Small intestine (tissue), 16 donors: Measurements from ENCODE around the gene GPR139. TPM values are rescaled to one million over a fixed set of nuclear protein-coding genes. Genes with fewer than 3 reads are reported as not detected.

Source experiments
- DNase-seq, 2 donors: peaks; one replicate each; pipeline versions ENCODE4 v3.0.0 to v3.0.0-alpha.2; 2013
- FAIRE-seq: peaks from 2 replicates; lab custom pipeline; 2012; peaks lifted over from hg19 to GRCh38; lab: Jason Lieb, UNC
- H3K27ac ChIP-seq, 3 donors: one replicate each; pipeline ENCODE4 v1.5.1; 2013; ENCODE audit warnings: low read length in 2 of 3, mild to moderate bottlenecking in 2 of 3, control low read depth in 1 of 3, inconsistent platforms in 1 of 3, low read depth in 1 of 3, moderate library complexity in 1 of 3
- H3K27me3 ChIP-seq, 3 donors: one replicate each; pipeline ENCODE4 v1.6.1; 2013; ENCODE audit warnings: low read length in 3 of 3, inconsistent platforms in 1 of 3; ENCODE audit not compliant: control insufficient read depth in 3 of 3, insufficient read depth in 3 of 3
- H3K36me3 ChIP-seq, 3 donors: one replicate each; pipeline ENCODE4 v1.6.1; 2013; ENCODE audit warnings: low read length in 3 of 3, inconsistent platforms in 1 of 3, low read depth in 1 of 3, mild to moderate bottlenecking in 1 of 3, moderate library complexity in 1 of 3; ENCODE audit not compliant: control insufficient read depth in 3 of 3, insufficient read depth in 2 of 3
- H3K4me1 ChIP-seq, 3 donors: one replicate each; pipeline ENCODE4 v1.6.1; 2013; ENCODE audit warnings: low read length in 2 of 3, inconsistent platforms in 1 of 3, low read depth in 1 of 3, mild to moderate bottlenecking in 1 of 3, moderate library complexity in 1 of 3; ENCODE audit not compliant: control insufficient read depth in 3 of 3, insufficient read depth in 2 of 3
- H3K4me3 ChIP-seq, 3 donors: one replicate each; pipeline ENCODE4 v1.5.1; 2013; ENCODE audit warnings: low read length in 3 of 3, control low read depth in 1 of 3, inconsistent platforms in 1 of 3, low read depth in 1 of 3, mild to moderate bottlenecking in 1 of 3, moderate library complexity in 1 of 3
- H3K9me3 ChIP-seq, 2 donors: one replicate each; pipeline ENCODE4 v1.6.1; 2013; ENCODE audit warnings: low read depth in 1 of 2, low read length in 1 of 2; ENCODE audit not compliant: control insufficient read depth in 2 of 2, insufficient read depth in 1 of 2
- WGBS, 3 donors: extraction: QIAGEN DNeasy Blood & Tissue Kit; methylation state at CpG; one replicate each; pipeline ENCODE4 v1.1.7; 2013; 5-methylcytosine and 5-hydroxymethylcytosine counted together
- long read RNA-seq, 10 donors: transcript quantifications; one replicate each; lab custom pipeline, GENCODE V29; 2026
- polyA plus RNA-seq, 4 donors: library from polyadenylated mRNA; stranded (reverse) in 3 of 4; unstranded in 1 of 4; fragments of 200-250 nt in 3 of 4; fragments of 120-200 nt in 1 of 4; gene quantifications; one replicate each; pipeline versions ENCODE4 v1.2.1 to v1.2.3, GENCODE V29; 2013
- donor health status: healthy with polysubstance abuse.
- donor health status: control.
- donor health status: control.
- donor health status: Bipolar disorder and iron deficiency.
- donor health status: healthy.

The GPR139 gene
- not detected for polyA plus RNA-seq
- long read RNA-seq, donor 1: 0 reads
- long read RNA-seq, donor 2: 0 reads
- long read RNA-seq, donor 3: 0 reads
- long read RNA-seq, donor 4: 0 reads
- long read RNA-seq, donor 5: 0 reads
- long read RNA-seq, donor 6: 0 reads
- long read RNA-seq, donor 7: 0 reads
- long read RNA-seq, donor 8: 0 reads
- long read RNA-seq, donor 9: 0 reads
- long read RNA-seq, donor 10: 0 reads

DNA sequence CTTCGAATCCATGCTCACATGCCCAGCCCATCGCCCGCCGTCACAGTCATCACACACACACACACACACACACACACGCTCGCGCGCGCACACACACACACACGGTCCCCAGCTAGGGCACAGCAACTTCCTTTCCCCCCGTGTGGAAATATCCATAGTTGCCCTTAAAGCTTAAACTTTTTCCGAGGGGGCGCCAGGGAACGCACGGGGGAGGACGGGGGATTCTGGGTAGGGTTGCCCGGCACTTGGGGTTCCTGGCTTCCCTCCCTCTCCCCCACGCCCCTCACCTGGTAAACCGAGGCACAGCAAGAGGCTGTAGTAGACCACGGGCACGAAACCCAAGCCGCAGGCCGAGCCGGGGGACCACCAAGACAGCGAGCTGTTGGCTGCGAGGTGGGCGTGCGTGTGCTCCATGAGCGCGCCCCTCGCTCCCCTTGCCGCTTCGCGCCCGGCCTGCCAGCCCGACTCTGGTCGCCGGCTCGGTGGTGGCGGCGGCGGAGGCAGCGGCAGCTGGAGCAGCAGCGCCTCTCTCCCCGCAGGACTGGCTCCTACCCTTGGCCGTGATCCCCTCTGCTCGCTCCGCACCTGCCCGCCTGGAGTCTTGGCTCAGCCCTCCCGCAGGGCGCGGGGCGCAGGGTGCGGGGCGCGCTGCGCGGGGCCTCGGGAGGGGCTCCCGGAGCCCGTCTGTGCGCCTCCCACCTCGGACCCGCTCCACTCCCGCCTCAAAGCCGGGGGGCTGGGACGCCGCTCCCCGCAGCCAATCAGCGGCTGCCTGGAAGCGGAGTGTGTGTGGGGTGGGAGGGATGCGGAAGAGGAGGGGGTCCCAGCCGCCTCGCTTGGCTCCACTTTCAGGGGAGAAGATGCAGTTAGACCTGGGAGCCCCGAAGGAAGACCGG lies at the start of gene GPR139:
GPR139 (minus strand) TSS at position 688 of the 896 bp plus-strand sequence; CDS start at position 414, 274 bp downstream.
- WGBS, 3 donors: 4 to 12% (median 9%) methylated on average over 65 to 76 of the region's 76 CpGs
- DNase-seq: no peak
- H3K4me1 ChIP-seq: no peaks in the 10 kb centered on the region
- H3K9me3 ChIP-seq: no peaks in the 10 kb centered on the region
- FAIRE-seq: no peak
- peaks cover 4 to 44% (median 29%) of the 10 kb centered on the region in 3 donors for H3K27me3 ChIP-seq
- no peaks in the 10 kb centered on the region for H3K36me3 ChIP-seq
- H3K27ac ChIP-seq: no peak within 1 kb of the TSS
- H3K4me3 ChIP-seq: no peak within 1 kb of the TSS

DNA sequence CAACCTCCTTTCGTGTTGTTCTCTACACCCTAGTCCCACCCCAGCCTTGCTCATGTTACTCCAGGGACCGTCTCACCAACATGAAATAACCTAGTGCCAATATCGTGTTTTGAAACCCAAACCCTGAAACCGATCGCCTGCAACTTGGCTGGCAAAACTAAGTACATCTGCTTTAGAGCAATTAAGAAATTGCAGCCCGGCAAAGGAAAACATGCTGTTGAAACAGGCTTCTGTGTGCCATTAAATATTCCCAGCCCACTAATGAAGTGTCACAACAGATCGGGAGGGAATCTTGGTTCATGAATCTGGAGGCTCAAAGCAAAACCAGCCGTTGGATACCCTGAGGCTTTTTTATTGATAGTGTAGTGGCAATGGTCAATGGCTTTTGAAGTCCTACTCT lies 48.3 kb upstream of the GPR139 start:
- Histone ChIP-seq H3K4me1 (no peaks in the 10 kb centered on the region), H3K36me3 (no peaks in the 10 kb centered on the region), H3K27ac (no peak overlapping the region), H3K9me3 (peaks cover 0 to 11% of the 10 kb centered on the region in 2 donors), H3K27me3 (peaks cover 0 to 1% (median 0%) of the 10 kb centered on the region in 3 donors), H3K4me3 (no peak overlapping the region)
- DNase-seq: no peak
- 78 to 84% (median 79%) methylated on average over 8 of the region's 8 CpGs for WGBS, 3 donors
- FAIRE-seq: no peak

DNA sequence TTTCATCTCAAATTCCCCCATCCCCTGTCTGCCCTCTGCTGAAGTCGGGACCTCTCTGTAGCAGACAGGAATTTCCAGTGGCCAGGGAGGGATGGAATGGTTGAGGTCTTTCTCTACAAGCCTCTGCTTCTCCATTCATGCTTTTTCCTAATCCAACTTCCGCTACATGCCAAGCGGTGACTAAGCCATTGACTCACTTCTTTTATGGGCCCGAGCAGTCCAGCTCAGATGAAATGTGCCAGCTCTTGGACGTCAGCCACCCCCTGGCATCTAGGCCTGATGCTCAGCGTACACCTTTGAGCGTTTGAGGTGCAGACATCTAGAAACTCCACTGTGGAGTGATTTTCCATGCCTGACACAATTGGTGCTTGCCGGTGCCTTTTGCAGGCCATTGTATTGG lies 40.7 kb upstream of the GPR139 start:
- H3K9me3 ChIP-seq: no peaks in the 10 kb centered on the region
- 38 to 77% (median 40%) methylated on average over 8 of the region's 8 CpGs for WGBS, 3 donors
- H3K4me1 ChIP-seq: no peaks in the 10 kb centered on the region
- no peak overlapping the region for H3K27ac ChIP-seq
- FAIRE-seq (no peak), DNase-seq (peak in 1 of 2 donors; percentile 33)
- no peaks in the 10 kb centered on the region for H3K27me3 ChIP-seq
- no peak overlapping the region for H3K4me3 ChIP-seq
- no peaks in the 10 kb centered on the region for H3K36me3 ChIP-seq

DNA sequence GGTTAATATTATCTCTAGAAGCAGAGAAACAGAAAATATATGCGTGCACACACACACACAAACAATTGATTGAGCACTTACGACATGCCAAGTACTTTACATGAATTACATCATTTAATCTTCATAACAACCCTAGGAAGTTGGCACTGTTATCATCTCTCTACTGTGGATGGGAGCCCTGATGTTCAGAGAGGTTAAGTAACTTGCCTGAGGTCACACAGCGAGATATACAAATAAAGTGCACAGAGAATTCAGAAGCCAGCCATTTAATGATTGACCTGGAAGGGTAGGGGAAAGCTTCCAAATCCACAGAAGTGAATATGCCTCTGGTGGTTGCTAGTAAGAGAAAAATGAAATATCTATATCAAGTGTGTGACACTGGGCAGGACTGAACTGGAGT lies 37.5 kb upstream of the GPR139 start:
- no peaks in the 10 kb centered on the region for H3K9me3 ChIP-seq
- WGBS, 3 donors: 77 to 89% (median 84%) methylated on average over 3 of the region's 3 CpGs
- no peak overlapping the region for H3K27ac ChIP-seq
- DNase-seq (no peak), FAIRE-seq (no peak)
- no peak overlapping the region for H3K4me3 ChIP-seq
- no peaks in the 10 kb centered on the region for H3K4me1 ChIP-seq
- no peaks in the 10 kb centered on the region for H3K27me3 ChIP-seq
- H3K36me3 ChIP-seq: no peaks in the 10 kb centered on the region

DNA sequence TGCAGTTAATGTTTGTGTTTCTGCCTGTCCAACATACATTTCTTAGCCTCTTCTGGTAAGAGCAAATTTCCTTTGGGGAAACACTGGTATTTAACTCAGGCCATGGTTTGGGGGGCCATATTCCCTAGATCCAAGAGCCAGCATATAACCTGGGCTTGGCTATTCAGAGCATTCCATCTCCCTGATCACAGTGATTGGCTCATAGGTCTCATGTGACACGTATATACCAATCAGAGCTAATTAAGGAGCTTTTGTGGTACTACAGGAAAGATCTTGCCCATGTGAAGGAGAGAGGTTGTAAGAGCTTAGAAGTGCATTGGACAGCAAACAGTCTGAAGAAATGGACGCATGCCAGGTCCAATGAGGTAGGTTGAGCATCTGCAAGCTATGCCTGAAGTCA lies 33.4 kb upstream of the GPR139 start:
- Histone ChIP-seq H3K27ac (no peak overlapping the region), H3K4me1 (no peaks in the 10 kb centered on the region), H3K4me3 (no peak overlapping the region), H3K9me3 (no peaks in the 10 kb centered on the region), H3K36me3 (no peaks in the 10 kb centered on the region), H3K27me3 (no peaks in the 10 kb centered on the region)
- DNase-seq: no peak
- WGBS, 3 donors: 69 to 84% (median 79%) methylated on average over 2 of the region's 2 CpGs
- no peak for FAIRE-seq

DNA sequence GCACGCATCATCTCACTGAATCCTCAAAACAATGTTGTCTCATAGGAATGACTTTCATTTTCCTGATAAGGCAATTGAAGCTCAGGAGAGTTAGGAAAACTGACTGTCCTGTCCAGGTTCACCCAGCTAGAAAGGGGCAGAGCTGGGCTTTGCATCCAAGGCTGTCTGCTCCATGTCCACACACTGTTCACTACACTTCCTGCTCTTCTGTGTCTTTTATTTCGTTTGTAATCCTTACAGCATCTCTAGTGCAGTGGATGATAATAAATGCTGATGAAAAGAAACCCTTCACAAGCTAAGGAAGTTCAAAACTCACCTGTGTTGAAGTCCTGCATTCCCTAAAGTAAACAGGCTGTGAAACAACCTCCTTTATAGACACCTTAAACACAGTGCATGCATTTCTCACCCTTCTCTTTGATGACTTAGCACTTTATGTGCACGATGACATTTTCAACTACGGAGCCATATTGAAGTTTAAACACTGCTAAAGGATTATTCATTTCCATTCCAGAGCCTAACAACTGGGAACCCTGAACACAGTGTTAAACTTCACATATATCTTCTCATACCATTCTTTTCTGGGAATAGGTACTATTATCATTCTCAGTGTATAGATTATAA lies 31.0 kb upstream of the GPR139 start:
- H3K27ac ChIP-seq: no peak overlapping the region
- DNase-seq (no peak), FAIRE-seq (no peak)
- no peaks in the 10 kb centered on the region for H3K4me1 ChIP-seq
- no peaks in the 10 kb centered on the region for H3K27me3 ChIP-seq
- H3K9me3 ChIP-seq: no peaks in the 10 kb centered on the region
- no peaks in the 10 kb centered on the region for H3K36me3 ChIP-seq
- H3K4me3 ChIP-seq: no peak overlapping the region
- 58 to 73% (median 64%) methylated on average over 4 of the region's 4 CpGs for WGBS, 3 donors

DNA sequence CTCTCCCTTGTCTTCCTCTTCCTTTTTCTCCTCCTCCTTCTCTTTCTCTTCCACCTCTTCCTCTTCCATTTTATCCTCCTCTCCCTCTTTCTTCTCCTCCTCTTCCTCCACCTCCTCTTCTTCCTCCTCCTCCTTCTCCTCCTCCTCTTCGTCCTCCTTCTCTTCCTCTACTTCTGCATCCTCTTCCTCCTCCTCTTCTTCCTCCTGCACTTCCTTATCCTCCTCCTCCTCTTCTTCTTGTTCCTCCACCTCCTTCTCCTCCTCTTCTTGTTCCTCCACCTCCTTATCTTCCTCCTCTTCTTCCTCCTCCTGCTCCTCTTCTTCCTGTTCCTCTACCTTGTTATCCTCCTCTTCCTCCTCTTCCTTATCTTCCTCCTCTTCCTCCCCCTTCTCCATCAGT lies 28.8 kb upstream of the GPR139 start:
- H3K36me3 ChIP-seq: no peaks in the 10 kb centered on the region
- FAIRE-seq (no peak), DNase-seq (no peak)
- H3K4me1 ChIP-seq: no peaks in the 10 kb centered on the region
- no peaks in the 10 kb centered on the region for H3K27me3 ChIP-seq
- H3K9me3 ChIP-seq: no peaks in the 10 kb centered on the region
- H3K27ac ChIP-seq: no peak overlapping the region
- no peak overlapping the region for H3K4me3 ChIP-seq
- WGBS, 3 donors: 67 to 82% (median 77%) methylated on average over 1 of the region's 1 CpG

DNA sequence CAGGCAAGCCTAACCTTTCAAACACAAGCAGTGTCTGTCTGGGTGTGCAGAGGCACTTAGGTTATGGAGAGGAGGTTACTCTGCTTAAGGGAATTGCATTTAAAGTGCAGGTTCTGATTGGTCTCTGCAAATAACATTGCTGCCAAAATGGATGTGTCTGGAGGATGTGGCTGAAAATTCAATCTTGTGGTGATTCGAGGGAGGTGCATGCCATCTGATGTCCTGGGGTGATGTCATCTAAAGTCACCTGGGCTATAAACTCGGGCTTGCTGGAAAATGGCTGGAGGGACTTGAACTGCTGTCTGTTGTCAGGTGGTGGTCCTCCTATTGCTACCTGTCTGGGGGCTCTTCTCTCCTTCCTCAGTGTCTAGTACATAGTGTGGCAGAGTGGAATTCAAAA lies 28.3 kb upstream of the GPR139 start:
- Histone ChIP-seq H3K36me3 (no peaks in the 10 kb centered on the region), H3K9me3 (no peaks in the 10 kb centered on the region), H3K27me3 (no peaks in the 10 kb centered on the region), H3K27ac (no peak overlapping the region), H3K4me1 (no peaks in the 10 kb centered on the region), H3K4me3 (no peak overlapping the region)
- FAIRE-seq (no peak), DNase-seq (no peak)
- WGBS, 3 donors: 39 to 65% (median 44%) methylated on average over 2 of the region's 2 CpGs
